ENCODE data around the gene RNASEH2A. TPM values are rescaled to one million over a fixed set of nuclear protein-coding genes. Genes with fewer than 3 reads are reported as not detected.

Gene RNASEH2A
- polyA plus RNA-seq, 1 donor from 2014 or later = 28.2 TPM

Small RNA genes within 50 kb of the gene (small RNA-seq; reads per million reads assigned to genes)
- gene MIR5684 = 0 reads per million in 3 experiments
- gene MIR6794 = 0 reads per million in 3 experiments

Other genes with a start within 250 kb of the RNASEH2A start
- gene ZNF490, start 195.8 kb upstream of the RNASEH2A start, polyA plus RNA-seq = 6.1 and 6.7 TPM in 2 replicates
- gene ZNF791, start 195.7 kb upstream of the RNASEH2A start, polyA plus RNA-seq = 10.2 and 11.0 TPM in 2 replicates
- 11.5 and 23.4 TPM in 2 replicates for gene MAN2B1, start 139.8 kb upstream of the RNASEH2A start, polyA plus RNA-seq
- 45.3 and 51.3 TPM in 2 replicates for gene WDR83, start 139.8 kb upstream of the RNASEH2A start, polyA plus RNA-seq
- 227 and 239 TPM in 2 replicates for gene DHPS, start 124.7 kb upstream of the RNASEH2A start, polyA plus RNA-seq
- not detected in 2 replicates for gene GNG14, start 118.6 kb upstream of the RNASEH2A start, polyA plus RNA-seq
- 16.2 and 20.9 TPM in 2 replicates for gene FBXW9, start 110.0 kb upstream of the RNASEH2A start, polyA plus RNA-seq
- 88.0 and 98.6 TPM in 2 replicates for gene TNPO2, start 82.7 kb upstream of the RNASEH2A start, polyA plus RNA-seq
- gene TRIR, start 71.9 kb upstream of the RNASEH2A start, polyA plus RNA-seq = 405 and 418 TPM in 2 replicates
- gene GET3, start 69.1 kb upstream of the RNASEH2A start, polyA plus RNA-seq = 89.6 and 112 TPM in 2 replicates
- not detected in 2 replicates for gene BEST2, start 54.8 kb upstream of the RNASEH2A start, polyA plus RNA-seq
- gene HOOK2, start 31.0 kb upstream of the RNASEH2A start, polyA plus RNA-seq = 28.4 and 44.3 TPM in 2 replicates
- 18.7 and 29.4 TPM in 2 replicates for gene JUNB, start 15.1 kb upstream of the RNASEH2A start, polyA plus RNA-seq
- 832 and 882 TPM in 2 replicates for gene PRDX2, start 4.8 kb upstream of the RNASEH2A start, polyA plus RNA-seq
- not detected in 2 replicates for gene THSD8, start 4.5 kb upstream of the RNASEH2A start, polyA plus RNA-seq
- 1.0 TPM in 1 of 2 replicates, not detected in the other for gene RTBDN, start 28.0 kb downstream of the RNASEH2A start, polyA plus RNA-seq
- gene MAST1, start 31.9 kb downstream of the RNASEH2A start, polyA plus RNA-seq = 65.0 and 105 TPM in 2 replicates
- gene DNASE2, start 74.9 kb downstream of the RNASEH2A start, polyA plus RNA-seq = 0.59 TPM in 1 of 2 replicates, not detected in the other
- not detected in 2 replicates for gene KLF1, start 80.6 kb downstream of the RNASEH2A start, polyA plus RNA-seq
- gene GCDH, start 84.6 kb downstream of the RNASEH2A start, polyA plus RNA-seq = 35.4 and 51.5 TPM in 2 replicates
- 1.5 and 1.6 TPM in 2 replicates for gene SYCE2, start 112.7 kb downstream of the RNASEH2A start, polyA plus RNA-seq
- 47.6 and 55.9 TPM in 2 replicates for gene FARSA, start 127.1 kb downstream of the RNASEH2A start, polyA plus RNA-seq
- gene CALR, start 132.0 kb downstream of the RNASEH2A start, polyA plus RNA-seq = 211 and 242 TPM in 2 replicates
- gene RAD23A, start 139.3 kb downstream of the RNASEH2A start, polyA plus RNA-seq = 37.4 and 42.1 TPM in 2 replicates
- 18.6 and 21.3 TPM in 2 replicates for gene GADD45GIP1, start 150.6 kb downstream of the RNASEH2A start, polyA plus RNA-seq
- gene DAND5, start 163.0 kb downstream of the RNASEH2A start, polyA plus RNA-seq = not detected in 2 replicates
- gene NFIX, start 188.9 kb downstream of the RNASEH2A start, polyA plus RNA-seq = not detected in 2 replicates

All from neural cell (in vitro differentiated cells).